CD4-positive, alpha-beta T cell treated with Interferon gamma for 1 hour (primary cell): Measurements from ENCODE around the gene SLC13A5.
"Not testable (repeated sequence)": the region's sequence is repeated elsewhere in the genome, so short reads cannot be mapped to it uniquely, and the experiment has no call there.

Experiments
- DNase-seq: peaks from one replicate; pipeline ENCODE4 v3.0.0-alpha.2; 2020

Gene SLC13A5

DNA sequence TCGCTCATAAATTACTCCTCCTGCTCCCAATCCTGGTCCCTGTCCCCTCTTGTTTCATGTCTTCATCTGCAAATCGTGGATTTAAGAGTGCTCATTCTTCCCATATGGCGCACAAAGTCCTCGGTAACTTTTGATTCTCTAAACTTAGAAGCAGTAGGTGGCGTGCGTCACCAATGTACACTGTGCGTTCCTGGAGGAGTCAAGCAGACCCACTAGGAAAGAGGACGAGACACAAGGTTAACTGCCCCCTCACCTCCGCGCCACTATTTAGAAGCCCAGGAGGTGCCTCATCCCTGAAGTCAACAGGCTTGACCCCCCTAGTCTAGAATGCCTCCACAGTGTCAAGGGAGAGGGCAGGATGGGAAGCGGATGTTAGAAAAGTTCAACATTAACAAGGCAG lies 2.9 kb downstream of the SLC13A5 start:
- no peak for DNase-seq

GRCh38 chr17:6708357-6708961 lies 4.7 kb downstream of the SLC13A5 start:
- DNase-seq, result no peak

GRCh38 chr17:6706996-6707395 lies 6.2 kb downstream of the SLC13A5 start:
- no peak for DNase-seq

GRCh38 chr17:6706499-6706898 lies 6.7 kb downstream of the SLC13A5 start:
- DNase-seq, result no peak

GRCh38 chr17:6704470-6705052 lies 8.6 kb downstream of the SLC13A5 start:
- no peak for DNase-seq

GRCh38 chr17:6703751-6704150 lies 9.4 kb downstream of the SLC13A5 start:
- DNase-seq, result no peak

- DNase-seq, result no peak
Measured at GRCh38 chr17:6702567-6703215, 10.5 kb downstream of the SLC13A5 start.

- no peak for DNase-seq
Measured at GRCh38 chr17:6701719-6702118, 11.4 kb downstream of the SLC13A5 start.

DNA sequence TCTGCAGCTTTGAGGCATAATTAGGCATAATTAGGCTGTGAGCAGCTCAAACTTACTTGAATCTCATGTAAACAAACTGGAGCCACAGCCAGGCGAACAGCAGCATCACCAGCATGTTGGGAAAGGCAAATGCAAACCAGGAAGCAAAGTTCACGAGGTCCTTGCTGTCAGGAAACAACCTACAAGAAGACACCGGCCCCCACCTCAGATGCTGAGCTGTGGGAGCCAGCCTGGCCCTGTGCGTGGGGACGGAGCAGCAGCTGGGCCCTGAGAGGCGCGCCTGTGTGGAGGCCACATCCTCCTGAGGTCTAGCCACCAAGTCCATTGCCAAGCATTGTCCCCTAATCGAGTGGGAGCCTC lies 12.2 kb downstream of the SLC13A5 start:
- DNase-seq, result no peak

DNA sequence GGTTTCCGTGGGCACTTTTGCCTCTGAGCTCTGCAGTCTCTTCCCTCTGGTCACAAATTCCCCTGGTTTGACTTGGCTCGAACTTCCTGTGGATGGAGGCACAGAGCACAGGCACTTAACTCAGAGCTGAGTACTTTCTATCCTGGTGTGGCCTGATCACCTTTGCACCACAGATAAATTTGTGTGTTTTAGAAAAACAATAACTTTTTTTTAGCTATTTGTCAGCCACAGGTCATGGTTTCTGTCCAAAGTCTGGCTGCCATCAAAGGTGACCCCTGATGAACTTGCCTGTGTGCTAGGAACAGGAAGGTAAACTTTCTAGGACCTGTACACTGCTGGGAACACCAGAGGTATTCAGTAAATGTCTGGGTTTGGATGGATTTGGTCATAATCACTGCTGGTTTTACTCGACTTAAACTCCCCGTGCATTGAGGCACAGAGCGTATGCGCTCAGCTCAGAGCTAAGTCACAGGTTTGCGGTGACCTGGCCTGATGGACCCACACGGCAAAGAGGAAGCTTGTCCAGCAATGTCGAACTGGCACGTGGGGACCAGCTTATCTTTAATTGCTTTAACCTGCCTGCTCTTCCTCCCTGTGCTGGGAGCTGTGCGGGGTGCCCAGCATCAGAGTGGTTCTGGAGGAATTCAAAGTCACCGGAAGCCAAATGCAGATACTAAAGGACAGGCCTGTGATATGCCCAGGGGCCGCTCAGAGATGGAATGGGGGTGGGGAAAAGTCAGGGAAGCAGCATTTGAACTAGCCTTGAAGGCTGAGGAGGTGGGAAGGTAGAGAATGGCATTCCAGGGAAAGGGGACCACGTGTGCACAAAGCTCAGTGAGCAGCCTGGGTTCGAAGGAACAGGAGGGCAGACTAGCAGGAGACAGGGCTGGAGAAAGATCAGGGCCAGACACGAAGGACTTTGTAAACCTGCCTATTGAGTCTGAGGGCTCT lies 12.9 kb downstream of the SLC13A5 start:
- no peak for DNase-seq

DNA sequence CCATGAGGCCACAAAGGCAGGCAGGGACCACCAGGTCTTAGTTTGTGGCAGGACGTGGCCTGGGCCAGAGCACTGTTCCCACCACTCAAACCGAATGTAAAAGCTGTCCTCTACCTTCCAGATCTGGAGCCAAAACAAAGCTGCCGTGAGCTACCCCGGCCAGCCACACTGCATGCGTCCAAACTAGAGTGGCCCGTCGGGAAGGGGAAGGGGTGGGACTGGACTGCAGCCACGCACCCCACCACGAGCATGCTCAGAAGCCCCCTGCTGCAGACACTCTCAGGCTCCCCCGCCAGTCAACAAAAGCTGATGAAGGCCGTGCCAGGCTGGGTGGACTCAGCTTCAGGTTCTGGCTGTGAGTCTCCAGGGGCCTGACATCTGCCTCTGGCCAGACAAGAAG lies 15.2 kb downstream of the SLC13A5 start:
- DNase-seq, result no peak

GRCh38 chr17:6696906-6697305 lies 16.3 kb downstream of the SLC13A5 start:
- no peak for DNase-seq

DNA sequence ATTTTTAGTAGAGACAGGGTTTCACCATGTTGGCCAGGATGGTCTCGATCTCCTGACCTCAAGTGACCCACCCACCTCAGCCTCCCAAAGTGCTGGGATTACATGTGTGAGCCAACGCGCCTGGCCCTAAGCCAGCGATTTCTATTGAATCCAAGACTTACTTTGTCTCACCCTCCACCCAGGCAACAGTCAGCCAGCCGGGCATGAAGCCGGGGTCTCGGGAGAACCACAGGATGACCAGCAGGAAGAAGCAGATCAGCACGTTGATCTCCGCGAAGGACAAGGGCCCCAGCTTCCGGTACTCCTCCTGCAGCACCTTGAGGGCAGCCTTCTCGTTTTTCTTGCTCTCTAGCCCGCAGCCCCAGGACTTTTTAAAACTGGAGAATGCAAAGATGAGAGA lies 17.6 kb downstream of the SLC13A5 start:
- DNase-seq, result no peak

- DNase-seq, result no peak
Measured at GRCh38 chr17:6695051-6695450, 18.1 kb downstream of the SLC13A5 start.

DNA sequence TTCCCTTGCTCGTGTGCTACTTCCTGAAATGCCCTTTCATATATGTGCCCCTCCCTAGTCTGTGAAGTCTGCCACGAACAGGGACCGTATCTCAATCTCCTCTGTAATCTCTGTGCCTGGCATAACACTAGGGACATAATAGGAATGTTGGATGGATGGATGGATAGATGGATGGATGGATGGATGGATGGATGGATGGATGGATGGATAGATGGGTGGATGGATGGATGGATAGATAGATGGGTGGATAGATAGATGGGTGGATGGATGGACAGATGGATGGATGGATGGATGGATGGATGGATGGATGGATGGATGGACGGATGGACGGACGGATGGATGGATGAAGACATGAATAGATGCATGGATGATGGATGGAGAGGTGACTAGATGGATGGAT lies 21.2 kb downstream of the SLC13A5 start:
- DNase-seq, result not testable (repeated sequence)

DNA sequence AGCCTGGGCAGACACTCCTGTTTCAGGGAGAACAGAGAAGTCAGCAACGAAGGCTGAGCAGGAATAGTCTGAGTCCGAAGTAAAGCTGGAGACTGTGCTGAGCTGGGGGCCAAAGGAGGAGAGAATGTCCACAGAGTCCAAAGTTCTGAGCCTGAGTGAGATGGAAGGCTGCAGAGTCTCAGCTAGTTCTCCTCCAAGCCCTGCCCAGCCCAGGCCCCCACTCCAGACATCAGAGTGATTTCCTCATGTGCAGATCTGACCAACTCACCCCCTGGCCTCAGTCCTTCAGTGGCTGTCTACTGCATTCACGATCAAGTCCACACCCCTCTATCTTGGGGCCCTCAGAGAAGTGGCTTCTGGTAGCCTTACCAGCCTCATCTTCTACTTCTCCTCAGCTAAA lies 21.6 kb downstream of the SLC13A5 start:
- DNase-seq, result no peak

- DNase-seq, result no peak
Measured at GRCh38 chr17:6690641-6691040, 22.5 kb downstream of the SLC13A5 start.

DNA sequence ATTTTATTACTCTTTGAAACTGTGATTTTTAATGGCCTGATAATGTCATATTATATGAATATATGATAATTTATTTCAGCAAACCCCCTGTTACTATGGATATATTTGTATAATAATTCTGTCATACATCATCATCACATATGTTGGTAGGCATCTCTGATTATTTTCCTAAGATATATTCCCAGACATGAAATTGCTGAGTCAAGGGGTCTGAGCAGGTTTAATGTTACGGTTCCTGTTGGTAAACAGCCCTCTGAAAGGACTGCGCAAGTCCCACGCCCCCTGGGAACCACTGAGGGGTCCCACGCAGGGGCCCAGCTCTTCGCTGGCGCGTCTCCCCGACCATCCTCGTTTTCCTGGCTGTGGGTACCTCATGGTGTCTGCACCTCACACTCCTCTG lies 24.2 kb downstream of the SLC13A5 start:
- DNase-seq, result no peak

GRCh38 chr17:6686026-6686425 lies 27.1 kb downstream of the SLC13A5 start:
- DNase-seq, result no peak

- DNase-seq, result no peak
Measured at GRCh38 chr17:6684881-6685767, 28.0 kb downstream of the SLC13A5 start.

DNA sequence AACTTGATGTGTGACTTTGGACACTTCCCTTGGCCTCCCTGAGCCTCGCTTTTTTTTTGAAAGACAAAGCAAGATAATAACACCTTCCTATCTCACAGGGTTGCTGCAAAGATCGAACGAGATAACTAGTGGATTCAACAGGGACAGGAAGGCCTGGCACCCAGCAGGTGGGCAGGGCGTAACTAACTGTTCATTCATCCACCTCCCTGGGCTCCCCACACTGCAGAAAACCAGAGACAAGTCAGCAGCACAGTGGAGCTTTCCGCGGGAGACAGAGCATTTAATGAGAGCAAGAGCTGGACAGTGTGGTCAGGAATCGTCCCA lies 28.7 kb downstream of the SLC13A5 start:
- DNase-seq, result no peak

GRCh38 chr17:6683730-6684459 lies 29.3 kb downstream of the SLC13A5 start:
- no peak for DNase-seq
